ENCODE measurements around the gene KIFC1. TPM values are rescaled to one million over a fixed set of nuclear protein-coding genes. Genes with fewer than 3 reads are reported as not detected.

KIFC1 gene
- total RNA-seq, 1 donor from 2014 or later = 14.8 TPM

- TF ChIP-seq CTCF (IDR thresholded peaks at IDR 0.05; ENCODE audit: partially characterized antibody, unreplicated experiment) = no peak
- DNase-seq = peak; percentile 70
- peaks cover 10% of the 10 kb centered on the region for H3K9me3 Mint-ChIP-seq (ENCODE audit: unreplicated experiment)
- peaks cover 15% of the 10 kb centered on the region for H3K36me3 Mint-ChIP-seq (ENCODE audit: unreplicated experiment)
- H3K4me1 Mint-ChIP-seq (ENCODE audit: low read depth, unreplicated experiment) = peaks cover 70% of the 10 kb centered on the region
- H3K4me3 Mint-ChIP-seq (ENCODE audit: unreplicated experiment) = peak overlapping the region; percentile 89
- peaks cover 12% of the 10 kb centered on the region for H3K27me3 Mint-ChIP-seq (ENCODE audit: unreplicated experiment)
- H3K27ac Mint-ChIP-seq (ENCODE audit: unreplicated experiment) = no peak overlapping the region
These were observed 36.1 kb downstream of the KIFC1 start for GRCh38 chr6:33427585-33428223.

GRCh38 chr6:33428224-33428965, 36.8 kb downstream of the KIFC1 start:
- Mint-ChIP-seq H3K4me1 (ENCODE audit: low read depth, unreplicated experiment) (peaks cover 68% of the 10 kb centered on the region), H3K9me3 (ENCODE audit: unreplicated experiment) (peaks cover 10% of the 10 kb centered on the region), H3K27me3 (ENCODE audit: unreplicated experiment) (peaks cover 13% of the 10 kb centered on the region), H3K4me3 (ENCODE audit: unreplicated experiment) (peak overlapping the region; percentile 93), H3K36me3 (ENCODE audit: unreplicated experiment) (peaks cover 8% of the 10 kb centered on the region), H3K27ac (ENCODE audit: unreplicated experiment) (peak overlapping the region; percentile 80)
- TF ChIP-seq CTCF (IDR thresholded peaks at IDR 0.05; ENCODE audit: partially characterized antibody, unreplicated experiment) = peak; percentile 59
- no peak for DNase-seq

GRCh38 chr6:33428966-33429749, 37.5 kb downstream of the KIFC1 start:
- Mint-ChIP-seq H3K9me3 (ENCODE audit: unreplicated experiment) (peaks cover 8% of the 10 kb centered on the region), H3K36me3 (ENCODE audit: unreplicated experiment) (peaks cover under 1% of the 10 kb centered on the region), H3K4me3 (ENCODE audit: unreplicated experiment) (peak overlapping the region; percentile 93)

GRCh38 chr6:33429750-33430052, 38.1 kb downstream of the KIFC1 start:
- DNase-seq = no peak
- H3K27me3 Mint-ChIP-seq (ENCODE audit: unreplicated experiment) = peaks cover 7% of the 10 kb centered on the region
- no peak overlapping the region for H3K27ac Mint-ChIP-seq (ENCODE audit: unreplicated experiment)
- no peak for TF ChIP-seq CTCF (IDR thresholded peaks at IDR 0.05; ENCODE audit: partially characterized antibody, unreplicated experiment)
- no peaks in the 10 kb centered on the region for H3K36me3 Mint-ChIP-seq (ENCODE audit: unreplicated experiment)
- H3K9me3 Mint-ChIP-seq (ENCODE audit: unreplicated experiment) = peaks cover 8% of the 10 kb centered on the region
- peak overlapping the region; percentile 93 for H3K4me3 Mint-ChIP-seq (ENCODE audit: unreplicated experiment)
- peaks cover 61% of the 10 kb centered on the region for H3K4me1 Mint-ChIP-seq (ENCODE audit: low read depth, unreplicated experiment)

More at GRCh38 chr6:33428966-33429749, 37.5 kb downstream of the KIFC1 start:
- peaks cover 66% of the 10 kb centered on the region for H3K4me1 Mint-ChIP-seq (ENCODE audit: low read depth, unreplicated experiment)
- DNase-seq = no peak
- peaks cover 7% of the 10 kb centered on the region for H3K27me3 Mint-ChIP-seq (ENCODE audit: unreplicated experiment)
- no peak for TF ChIP-seq CTCF (IDR thresholded peaks at IDR 0.05; ENCODE audit: partially characterized antibody, unreplicated experiment)
- no peak overlapping the region for H3K27ac Mint-ChIP-seq (ENCODE audit: unreplicated experiment)
